NCI-H1092 (cell line): ENCODE data around the gene SERPINE2.
"Not testable (repeated sequence)": the region's sequence is repeated elsewhere in the genome, so short reads cannot be mapped to it uniquely, and the experiment has no call there.

Experiments
- DNase-seq: peaks from one replicate; lab custom pipeline; 2025; lab: John Stamatoyannopoulos, UW

SERPINE2 gene

DNA sequence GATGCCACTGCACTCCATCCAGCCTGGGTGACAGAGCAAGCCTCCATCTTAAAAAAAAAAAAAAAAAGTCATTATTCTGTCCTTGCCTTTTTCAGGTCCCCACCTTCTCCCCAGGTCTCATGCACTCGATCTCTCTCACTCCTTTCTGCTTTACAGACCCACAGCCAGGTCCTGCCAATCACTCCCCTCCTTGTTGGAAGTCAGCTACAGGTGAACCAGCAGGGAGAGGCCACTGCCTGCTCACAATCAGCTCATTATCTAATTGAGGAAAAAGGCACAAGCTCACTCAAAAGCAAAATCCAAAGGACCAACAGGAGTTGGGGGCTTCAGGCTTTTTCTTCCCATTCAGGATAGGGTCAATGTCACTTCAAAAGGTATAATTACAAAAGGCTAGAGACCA lies 96.0 kb downstream of the SERPINE2 start:
- DNase-seq: no peak

DNA sequence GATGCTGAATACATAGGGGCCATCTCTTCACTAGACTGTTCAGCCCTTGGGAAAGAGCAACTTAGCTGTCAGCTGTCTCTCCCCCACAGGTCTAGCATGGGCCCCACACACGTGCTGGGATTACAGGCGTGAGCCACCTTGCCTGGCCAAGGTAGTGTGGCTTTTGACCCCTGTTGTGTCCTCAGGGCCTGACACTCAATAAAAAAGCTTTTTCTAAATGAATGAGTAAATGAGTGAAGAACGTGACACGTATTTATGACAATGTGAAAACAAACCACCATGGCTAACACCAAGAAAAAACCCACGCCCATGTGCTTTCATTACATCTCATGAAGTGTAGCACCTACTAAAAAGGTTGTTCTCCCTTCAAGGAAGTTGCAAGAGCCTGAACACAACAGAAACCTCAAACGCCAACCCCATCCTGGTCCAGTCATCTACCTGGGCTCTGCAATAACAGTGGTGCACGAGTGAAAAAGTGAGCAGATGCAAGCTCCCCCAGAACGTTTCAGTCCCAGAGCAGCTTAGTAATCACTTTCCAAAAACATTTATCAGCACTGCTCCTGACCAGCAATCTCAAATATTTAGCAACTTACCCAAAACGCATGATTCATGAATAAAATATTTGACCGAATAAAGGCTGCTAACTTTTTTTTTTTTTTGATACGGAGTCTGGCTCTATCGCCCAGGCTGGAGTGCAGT lies 97.4 kb downstream of the SERPINE2 start:
- DNase-seq: no peak

DNA sequence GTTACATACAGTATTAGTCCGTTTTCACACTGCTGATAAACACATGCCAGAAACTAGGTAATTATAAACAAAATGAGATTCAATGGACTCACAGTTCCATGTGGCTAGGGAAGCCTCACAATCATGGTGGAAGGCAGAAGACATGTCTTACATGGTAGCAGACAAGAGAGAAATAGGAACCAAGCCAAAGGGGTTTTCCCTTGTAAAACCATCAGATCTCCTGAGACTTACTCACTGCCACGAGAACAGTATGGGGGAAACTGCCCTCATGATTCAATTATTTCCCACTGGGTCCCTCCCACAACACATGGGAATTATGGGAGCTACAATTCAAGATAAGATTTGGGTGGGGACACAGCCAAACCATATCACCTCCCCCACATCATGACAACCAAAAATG lies 99.6 kb downstream of the SERPINE2 start:
- not testable (repeated sequence) for DNase-seq

DNA sequence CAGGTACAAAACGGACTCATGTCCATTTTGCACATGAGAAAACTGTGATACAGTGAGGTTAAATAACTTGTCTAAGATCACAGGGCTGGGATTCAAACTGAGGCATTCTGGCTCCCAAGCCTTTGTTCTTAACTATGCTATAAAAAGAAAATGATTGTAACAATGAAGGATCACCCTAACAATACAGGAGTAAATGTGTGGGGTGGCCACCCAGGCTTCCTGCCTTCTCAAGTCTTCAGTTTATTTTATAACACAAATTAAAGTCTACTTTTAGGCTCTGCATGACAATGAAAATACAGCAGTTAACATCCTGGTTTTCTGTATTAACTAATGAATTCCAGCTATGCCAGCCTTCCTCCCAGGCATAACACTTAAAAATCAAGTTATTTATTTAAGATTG lies 101.6 kb downstream of the SERPINE2 start:
- DNase-seq: no peak

DNA sequence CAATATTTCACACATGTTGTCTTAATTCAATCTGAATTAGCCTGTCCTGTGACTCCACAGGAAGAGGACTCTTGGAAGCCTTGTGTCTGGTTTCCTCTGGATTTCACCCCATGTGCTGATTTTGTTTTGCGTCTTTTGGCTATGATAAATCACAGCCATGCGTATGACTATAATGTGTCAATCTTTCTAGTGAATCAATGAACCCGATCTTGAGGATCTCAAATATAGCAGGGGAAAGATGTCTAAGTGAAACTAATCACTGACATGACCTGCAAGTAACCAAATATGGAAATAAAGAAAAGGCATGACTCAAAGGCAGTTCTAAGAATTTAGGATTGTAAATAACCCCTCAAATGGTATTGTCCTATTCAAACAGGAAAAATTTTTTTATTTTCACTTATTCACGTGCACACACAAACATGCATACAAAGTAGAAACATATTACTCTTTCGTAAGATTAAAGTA lies 102.2 kb downstream of the SERPINE2 start:
- DNase-seq: no peak

DNA sequence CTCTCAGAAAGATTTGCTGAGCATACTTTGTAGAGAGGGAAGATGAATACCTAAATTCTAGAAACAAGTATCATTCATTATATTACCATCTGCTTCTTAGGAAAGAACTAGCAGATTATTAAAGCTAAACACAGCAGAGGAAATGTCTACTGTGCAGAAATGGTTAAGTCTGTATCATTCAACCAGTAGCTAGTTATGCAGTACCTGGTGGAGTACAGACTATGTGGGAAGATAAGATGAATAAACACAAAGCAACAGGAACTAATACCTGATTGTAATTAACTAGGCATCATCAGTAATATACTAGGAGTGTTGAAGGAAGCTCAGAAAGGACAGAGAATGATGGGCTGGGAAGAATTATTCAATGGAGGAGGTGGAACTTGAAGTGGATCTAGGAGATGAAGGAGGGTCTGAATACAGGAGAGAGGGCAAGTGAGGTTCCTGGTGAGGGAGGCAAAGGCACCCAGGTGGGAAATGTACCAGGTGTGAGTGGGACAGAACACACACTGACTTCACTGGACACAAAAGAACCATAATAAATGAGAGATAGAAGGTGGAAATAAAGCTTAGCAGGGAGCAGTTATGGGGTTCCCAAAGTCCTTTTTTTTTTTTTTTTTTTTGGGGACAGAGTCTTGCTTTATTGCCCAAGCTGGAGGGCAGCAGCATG lies 103.5 kb downstream of the SERPINE2 start:
- no peak for DNase-seq

DNA sequence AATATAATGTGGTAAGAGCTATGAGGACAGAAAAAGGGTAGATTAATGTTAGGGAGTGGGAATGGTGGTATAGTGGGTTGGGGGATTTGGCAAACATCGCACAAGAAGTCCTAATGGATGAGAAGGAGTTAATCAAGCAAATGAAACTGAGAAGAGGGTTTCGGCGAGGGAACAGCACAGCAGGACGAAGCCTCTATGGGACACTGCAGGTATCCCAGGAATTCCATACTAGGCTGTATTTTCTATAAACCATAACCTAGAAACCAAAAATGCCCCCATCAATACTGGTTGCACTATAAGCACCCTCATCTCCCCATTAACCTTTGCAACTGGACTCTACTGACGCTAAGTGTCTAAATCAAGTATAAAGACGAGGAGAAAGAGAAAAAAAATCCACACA lies 104.2 kb downstream of the SERPINE2 start:
- no peak for DNase-seq

DNA sequence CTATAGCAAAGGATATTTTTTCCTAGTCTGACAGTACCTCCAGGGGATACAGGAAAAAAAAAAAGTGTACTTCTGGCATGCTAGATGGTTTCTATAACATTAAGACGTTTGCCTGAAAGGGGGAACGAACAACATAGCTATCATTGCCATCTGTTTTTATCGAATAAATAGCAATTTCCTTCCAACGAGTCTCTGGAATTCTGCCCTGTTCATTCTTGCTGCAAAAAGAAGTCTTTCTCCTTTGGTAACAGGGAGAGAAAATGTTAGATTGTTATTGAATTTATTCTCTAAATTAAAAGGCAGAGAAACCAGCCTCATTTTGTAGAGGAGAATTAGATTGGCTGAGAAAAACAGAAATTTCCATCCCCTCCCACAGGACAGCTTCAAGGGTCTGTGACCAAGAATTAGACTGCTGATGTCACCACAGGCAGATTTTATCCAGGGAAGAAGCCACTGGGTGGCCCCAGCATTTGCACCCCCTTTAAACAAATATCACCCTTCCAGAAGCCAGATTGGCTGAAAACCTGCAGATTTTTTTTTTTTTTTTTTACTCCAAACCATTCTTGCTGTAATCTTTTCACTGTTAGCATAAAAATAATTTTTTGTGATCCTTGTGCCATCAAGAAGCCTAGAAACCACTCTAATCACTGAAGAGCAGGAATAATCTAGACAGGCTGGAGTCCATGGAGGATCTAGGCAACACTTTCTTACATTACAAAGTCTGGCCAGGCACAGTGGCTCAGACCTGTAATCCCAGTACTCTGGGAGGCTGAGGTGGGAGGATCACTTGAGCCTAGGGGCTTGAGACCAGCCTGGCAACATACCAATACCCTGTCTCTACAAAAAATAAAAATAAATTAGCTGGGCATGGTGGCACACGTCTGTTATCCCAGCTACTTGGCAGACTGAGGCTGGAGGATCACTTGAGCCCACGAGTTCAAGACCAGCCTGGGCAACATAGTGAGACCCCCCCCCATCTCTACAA lies 106.0 kb downstream of the SERPINE2 start:
- DNase-seq: no peak

DNA sequence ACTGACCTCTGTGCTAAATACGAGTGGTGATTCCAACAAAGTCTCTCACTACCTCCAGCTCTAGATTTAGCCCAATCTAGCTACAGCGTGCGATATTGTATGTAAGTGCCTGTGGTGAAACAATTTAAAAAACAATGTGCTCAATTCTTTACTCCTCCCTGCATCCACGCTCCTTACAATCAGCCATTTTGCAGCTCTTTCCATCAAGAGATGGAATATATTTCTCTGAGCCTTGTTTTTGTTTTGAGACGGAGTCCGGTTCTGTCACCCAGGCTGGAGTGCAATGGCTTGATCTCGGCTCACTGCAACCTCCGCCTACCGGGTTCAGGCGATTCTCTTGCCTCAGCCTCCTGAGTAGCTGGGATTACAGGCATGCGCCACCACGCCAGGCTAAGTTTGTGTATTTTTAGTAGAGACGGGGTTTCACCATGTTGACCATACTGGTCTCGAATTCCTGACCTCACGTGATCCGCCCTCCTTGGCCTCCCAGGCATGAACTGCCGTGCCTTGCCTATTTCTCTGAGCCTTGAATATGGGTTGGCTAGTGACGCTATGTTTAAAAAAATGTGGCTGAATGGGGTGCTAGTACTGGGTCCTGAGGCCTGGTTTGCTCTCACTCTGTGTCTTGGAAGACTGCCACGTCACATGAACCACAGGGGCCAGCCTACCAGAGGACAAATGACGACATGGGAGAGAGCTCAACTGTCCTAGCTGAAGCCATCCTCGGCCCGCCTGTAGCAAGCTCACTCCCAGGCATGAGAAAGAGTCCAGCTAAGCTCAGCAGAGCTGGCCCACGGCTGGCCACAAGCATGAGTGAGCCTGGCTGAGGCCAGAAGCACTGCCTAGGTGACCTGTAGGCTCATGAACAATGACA lies 108.7 kb downstream of the SERPINE2 start:
- no peak for DNase-seq

DNA sequence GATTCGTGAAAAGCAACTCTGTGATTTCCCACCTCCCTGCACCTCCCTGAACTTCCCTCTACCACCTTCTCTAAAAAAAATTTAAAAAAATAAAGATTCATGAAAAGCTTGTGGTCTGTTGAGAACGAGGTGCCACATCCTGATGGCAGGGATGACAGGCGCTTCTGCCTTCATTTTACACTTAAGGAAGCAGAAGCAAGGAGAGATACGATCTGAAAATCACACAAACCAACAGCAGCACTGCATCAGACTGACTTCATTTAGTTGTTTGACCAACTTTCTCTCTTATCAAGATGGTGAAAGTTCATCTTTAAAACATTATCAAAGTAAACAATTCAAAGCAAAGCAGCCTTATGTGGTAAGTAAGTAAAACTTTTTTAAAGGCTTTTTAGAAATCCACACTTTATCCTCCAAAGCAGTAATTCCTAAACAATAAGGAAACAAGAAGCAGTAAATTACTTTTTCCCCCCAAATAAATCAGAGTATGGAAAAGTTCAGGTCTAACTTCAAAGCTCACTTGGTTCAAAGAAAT lies 109.4 kb downstream of the SERPINE2 start:
- DNase-seq: no peak

DNA sequence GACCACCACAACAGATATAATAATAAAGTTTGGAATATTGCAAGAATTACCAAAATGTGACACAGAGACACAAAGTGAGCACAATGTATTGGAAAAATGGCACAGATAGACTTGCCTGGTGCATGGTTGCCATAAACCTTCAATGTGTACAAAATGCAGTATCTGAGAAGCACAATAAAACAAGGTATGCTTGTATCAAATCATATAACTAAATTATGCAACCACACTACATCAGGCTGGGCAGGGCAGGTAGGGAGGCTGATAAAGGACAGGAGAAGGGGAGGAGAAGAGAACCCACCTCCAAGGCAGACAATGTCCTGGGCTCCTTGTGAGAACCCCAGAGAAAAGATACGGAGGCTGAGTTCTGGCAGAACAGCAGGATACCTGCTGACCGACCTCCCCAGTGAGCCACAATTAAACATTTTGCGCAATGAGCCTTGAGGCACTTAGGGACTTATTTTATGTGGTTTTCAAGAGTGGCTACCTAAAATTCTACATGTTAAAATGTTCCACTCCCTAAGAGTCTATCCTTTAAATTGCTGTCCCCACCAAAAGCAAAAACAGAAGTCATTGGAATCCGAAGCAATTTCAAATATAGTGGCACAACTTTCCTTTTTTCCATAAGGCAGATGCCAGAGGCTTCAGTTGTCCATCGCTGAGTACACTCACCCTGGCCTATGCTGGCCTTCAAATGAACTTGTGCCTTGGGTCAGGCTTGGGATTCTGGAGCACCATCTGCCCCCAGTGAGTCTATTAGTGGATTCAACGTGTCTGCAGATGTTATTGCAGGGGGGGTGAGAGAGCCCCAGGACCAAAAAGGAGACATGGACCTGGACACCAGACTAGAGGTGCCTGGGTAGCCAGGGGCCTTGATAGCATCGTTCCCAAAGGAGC lies 110.7 kb downstream of the SERPINE2 start:
- no peak for DNase-seq

DNA sequence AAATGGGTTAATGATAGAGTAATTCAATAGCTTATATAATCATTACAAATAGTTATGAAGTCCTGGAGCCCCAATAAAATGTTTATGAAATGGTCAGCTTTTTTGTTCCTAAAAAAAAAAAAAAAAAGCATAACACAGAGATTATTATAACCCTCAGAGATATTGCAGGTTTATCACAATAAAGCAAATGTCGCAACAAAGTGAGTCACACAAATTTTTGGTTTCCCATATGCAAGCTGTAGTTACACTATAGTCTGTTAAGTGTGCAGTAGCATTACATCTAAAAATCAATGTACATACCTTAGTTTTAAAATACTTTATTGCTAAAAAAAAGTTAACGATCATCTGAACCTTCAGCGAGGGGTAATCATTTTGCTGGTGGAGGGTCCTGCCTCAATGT lies 114.0 kb downstream of the SERPINE2 start:
- DNase-seq: no peak
